ENCODE results near the gene GDI2.

The GDI2 gene

DNA sequence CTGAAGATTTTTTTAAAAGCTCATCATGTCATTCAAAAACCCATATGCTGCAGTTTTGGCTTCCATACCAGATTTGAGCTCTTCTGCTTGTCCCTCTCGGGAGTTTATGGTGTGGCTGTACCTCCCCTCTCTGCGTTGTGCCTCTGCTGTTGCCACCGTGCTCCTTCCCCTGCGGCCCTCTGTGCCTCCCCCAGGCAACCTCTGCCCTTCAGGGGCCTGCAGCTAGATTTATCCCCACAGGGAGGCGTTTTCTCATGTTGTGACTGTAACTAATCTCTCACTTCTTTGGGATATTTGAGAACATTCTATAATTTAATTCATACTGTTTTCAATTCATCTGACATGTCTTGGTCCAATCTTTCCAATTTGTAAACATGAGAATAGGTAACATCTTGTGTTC is 75.9 kb downstream of the GDI2 start:
- DNase-seq, result peak; percentile 3

DNA sequence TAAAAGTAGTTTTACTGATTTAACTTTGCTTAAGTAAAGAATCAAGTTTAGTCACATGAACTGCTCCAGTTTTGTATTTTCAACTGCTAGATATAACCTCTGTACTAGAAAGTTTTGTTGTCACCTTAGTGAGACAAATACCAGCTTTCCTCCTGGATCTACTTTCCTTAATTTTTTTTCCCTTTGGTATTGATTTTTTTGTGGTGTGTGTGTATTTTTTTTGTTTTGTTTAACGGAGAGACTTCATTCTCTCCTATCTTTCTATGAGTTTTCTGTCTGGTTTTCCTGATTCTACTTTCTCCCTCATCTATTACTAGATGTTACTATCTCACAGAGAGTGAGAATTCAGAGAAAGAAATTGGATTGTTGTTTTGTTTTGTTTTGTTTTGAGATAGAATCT is 76.6 kb downstream of the GDI2 start:
- DNase-seq, result no peak

DNA sequence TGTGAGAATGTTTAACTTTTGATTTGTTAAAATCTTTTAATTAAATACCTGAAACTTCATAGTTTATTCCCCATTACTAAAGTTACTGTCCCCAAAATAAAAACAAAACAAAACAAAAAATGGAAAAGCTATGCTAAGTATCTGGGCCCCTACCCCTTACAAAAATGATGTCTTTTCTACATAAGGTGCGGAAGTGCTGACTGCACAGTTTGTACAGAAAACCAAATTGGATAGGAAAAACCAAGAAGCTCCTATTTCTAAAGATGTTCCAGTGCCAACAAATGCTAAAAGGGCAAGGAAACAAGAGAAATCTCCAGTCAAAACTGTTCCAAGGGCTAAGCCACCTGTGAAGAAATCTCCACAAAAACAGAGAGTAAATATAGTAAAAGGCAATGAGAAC is 78.1 kb downstream of the GDI2 start:
- DNase-seq, result no peak

DNA sequence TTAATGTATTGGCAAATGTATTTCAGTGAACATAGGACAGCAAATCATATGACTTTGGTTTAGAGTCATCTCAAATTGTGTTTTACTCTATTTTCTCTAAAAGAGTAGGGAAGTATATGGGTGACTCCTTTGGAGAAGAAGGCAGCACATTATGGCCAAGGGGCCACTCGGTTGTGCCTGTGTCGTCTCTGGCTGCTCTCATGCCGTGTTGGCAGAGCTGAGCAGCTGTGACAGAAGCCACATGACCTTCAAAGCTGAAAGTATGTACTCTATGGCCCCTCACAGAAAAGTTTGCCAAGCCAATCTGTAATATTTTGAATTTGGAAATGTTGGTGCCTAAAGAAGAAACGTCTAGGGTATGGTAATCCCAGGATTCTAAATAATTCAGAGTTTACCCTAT is 81.1 kb downstream of the GDI2 start:
- DNase-seq, result no peak

DNA sequence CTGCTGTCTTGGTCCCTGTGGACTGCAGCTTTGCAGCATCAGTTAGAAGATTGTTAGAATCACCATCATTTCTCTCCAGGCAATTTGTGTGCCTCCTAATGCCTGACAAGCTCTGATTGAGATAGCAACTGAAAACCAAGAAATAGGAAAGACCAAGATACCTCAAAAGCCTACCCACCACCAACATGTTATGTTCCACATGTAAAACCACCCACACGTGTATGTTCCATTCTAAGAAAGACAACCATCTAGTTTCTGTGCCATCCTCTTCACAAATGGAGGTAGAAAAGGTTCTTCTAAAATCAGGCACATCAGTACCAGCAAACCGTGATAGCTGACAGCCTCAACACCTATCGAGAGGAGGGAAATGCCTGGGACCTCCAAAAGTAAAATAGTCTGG is 81.7 kb downstream of the GDI2 start:
- no peak for DNase-seq

DNA sequence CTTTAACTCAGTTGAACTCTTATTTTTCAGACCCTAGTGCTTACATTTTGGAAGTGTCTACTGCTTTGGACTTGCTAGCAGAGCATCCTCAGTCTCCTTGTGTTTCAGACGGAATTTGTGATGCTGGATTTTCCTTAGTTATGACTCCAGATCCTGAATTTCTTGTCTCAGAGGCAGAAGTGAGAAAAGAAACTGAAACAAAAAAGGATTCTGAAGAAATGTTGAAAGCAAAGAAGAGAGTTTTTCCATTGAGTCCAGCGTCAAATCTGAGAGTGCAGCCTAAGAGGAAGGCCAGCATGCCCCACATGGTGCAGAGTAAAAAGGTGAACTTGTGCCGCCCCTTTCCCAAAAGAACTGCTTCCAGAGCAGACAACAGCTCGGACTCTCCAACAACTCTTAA is 82.5 kb downstream of the GDI2 start:
- no peak for DNase-seq

DNA sequence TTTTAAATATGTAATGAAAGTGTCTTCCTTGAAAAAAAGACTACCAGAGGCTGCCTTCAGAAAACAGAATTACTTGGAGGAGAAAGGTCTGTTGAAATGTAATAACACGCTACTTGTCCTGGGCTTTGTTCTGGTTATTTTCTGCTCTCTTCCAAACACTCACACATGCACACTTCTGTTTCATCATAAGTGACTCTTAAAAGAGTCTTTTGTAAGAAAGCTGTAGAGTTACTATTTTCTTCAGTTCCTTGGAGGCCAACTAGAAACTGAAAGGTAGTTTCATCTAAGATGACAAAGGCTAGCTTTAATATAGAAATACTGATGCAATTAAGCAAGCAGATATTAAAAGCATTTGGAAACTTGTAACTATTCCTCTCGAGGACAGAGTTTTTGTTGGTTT is 89.5 kb downstream of the GDI2 start:
- DNase-seq, result no peak

DNA sequence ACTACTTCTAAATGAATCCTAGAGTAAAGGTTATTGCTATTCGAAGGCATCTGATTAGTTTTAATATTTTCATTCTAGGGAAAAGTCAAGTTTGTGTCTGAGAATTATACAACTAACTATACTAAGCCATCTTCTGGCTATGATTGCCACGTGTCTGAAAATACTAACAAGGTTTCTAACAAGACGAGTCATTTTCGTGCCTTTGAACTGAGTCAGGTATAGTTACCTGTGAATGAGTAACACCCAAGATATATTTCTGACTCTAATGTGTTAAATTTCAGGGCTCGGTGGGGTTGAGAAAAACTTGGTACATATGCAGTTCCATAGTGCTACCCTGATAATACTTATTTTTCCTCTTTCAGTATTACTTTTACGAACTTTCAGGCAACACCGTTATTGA is 93.1 kb downstream of the GDI2 start:
- no peak for DNase-seq

DNA sequence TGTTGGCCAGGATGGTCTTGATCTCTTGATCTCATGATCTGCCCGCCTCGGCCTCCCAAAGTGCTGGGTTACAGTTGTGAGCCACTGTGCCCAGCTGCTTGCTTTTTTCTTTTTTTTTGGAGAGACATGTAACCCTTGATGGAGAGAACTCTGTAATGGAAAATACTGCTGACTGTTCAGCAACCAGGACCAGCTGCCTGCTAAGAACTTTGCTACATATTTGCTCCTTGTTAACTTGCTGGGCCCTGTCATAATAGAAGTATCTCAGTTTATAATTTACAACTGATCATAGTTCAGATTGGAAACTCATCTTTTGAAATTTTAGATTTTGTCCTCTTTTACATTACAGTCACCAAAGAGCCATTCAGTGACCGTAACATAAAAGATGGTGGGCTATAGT is 93.7 kb downstream of the GDI2 start:
- peak; percentile 0 for DNase-seq

All from NCI-H2171 treated with DMSO at 0.1 percent for 48 hours (cell line).